AG08396 (cell line): ENCODE results near the gene DNAH14.

Experiments used
- DNase-seq: peaks from one replicate; pipeline ENCODE4 v3.0.0; 2012; ENCODE audit warnings: low spot score, mixed read lengths

Gene DNAH14

GRCh38 chr1:225406976-225407725 is 477.7 kb downstream of the DNAH14 start:
- no peak for DNase-seq

DNA sequence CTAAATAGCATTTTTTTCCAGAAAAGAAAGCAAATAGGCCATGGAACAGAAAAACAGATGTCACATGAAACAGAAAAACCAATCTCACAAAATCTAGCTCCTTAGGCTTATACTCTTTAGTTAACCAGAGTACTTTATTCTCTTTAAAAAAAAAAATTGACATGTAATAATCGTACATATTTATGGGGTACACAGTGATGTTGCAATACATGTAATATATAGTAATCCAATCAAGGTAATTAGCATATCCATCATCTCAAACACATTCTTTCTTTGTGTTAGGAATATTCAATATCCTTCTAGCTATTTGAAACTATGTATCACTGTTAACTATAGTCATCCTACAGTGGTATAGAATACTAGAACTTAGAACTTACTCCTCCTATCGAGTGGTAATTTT is 478.3 kb downstream of the DNAH14 start:
- DNase-seq: no peak

DNA sequence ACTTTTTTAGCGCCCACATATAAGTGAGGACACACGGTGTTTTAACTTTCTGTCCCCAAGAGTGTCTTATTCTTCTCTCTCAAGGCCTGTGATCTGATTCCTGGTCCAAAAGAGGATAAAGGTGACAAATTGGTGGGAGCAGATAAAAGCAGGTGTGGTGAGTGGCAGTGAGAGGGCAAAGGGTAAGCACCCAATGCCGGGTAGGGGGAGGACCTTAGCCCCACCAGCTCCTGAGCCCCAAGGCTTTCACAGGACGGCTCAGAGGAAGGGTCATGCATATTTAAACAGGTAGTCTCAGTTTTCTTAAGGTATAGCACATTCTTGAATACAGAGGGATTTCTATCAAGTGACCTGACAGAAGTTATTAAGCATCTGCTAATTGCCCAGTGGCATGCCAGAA is 478.8 kb downstream of the DNAH14 start:
- no peak for DNase-seq

DNA sequence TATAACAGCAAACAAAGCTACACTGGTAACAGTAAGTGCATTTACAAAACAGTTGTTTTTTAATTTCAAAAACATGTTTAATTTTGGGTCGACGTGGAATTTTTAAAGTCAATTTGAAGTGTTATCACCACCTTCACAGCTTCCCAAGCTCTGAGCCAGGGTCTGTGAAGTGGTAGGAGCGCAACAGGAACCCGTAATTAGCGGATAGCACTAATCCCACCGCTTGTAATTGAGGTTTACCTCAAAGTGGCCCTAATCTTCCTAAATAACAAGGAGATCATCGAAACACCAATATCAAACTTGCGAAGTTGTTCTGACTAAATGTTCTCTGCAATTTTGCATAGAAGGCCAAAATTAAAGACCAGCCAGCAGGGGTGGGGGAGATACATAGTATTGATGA is 479.6 kb downstream of the DNAH14 start:
- DNase-seq: no peak

DNA sequence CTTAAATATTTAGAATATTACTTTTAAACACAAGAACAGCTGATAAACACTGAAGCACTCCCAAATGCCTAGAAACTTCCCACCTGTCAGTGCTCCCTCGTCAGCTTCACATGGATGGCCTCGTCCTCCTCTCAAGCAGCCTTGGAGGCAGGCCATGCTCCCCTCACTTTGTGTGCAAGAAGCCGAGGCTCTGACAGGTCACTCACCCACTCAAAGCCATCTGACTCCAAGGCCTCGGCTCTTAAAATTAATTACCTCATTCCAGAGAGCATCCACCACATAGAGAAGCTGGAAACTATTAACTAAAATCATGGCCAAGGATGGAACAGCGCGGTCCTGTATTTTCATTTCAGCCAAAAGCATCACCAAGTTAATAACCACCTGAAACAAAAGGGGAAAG is 480.6 kb downstream of the DNAH14 start:
- DNase-seq: no peak

- DNase-seq: no peak
Measured at GRCh38 chr1:225412321-225412720, 482.8 kb downstream of the DNAH14 start.

DNA sequence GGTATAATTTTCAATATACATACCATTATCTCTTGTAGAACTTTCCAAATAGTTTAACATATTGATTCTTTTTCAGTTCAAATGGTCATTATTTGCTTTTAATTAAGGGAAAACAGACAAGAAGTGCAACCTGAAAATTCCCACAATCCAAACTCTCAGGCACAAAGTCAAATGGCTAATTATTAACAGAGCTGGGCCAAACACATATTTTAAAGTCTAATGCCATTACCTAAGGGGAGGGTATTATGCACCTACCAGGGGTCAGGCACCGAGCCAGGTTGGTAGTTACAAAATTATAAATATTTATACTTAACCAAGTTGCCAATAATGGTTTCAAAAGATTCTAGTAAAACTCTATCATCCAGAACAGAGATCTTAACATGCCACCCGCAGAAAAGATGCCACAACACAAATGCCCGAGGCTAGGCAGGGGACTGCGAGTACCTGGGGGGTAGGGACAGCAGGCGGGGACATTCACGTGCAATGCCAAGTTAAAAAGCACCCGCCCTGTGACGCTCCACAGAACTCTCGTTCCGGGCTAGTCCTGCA is 483.4 kb downstream of the DNAH14 start:
- no peak for DNase-seq

GRCh38 chr1:225413708-225414375 is 484.4 kb downstream of the DNAH14 start:
- DNase-seq: no peak

DNA sequence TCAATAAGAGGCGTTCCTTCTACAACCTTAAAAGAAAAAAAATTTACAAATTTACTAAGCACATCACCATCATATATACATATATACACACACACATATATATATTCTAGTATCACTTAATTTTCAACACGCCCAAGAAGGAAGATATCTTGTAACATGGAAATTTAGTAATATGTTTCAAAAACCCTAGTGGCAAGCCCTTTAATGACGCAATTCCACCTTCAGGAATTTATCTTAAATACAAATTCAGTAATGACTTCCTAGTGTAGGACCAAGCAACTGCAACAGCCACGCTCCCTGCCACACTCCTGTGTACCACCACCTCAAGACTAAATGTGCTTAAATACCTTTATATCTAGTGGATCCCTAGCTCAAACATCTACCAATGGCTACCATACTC is 485.8 kb downstream of the DNAH14 start:
- DNase-seq: no peak

GRCh38 chr1:225415967-225416745 is 486.7 kb downstream of the DNAH14 start:
- DNase-seq: no peak

- no peak for DNase-seq
Measured at GRCh38 chr1:225418059-225418458, 488.6 kb downstream of the DNAH14 start.

DNA sequence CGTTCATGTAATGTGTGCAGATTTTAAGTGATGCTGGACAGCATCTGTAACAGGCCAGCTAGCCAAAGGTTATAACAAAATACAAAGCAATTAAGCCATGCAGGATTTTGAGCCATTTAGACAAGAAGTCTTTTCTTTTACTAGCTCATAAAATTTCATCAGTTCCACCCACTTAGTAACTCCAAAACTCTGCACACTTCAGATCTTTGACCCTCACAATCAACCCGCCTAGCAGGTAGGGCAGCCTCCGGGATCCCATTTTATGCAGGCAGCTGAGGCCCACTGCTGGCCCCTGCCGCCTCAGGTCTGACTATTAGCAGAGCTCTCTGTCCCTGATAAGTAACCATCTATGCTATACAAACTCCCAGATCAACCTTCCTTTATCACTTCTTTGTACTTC is 489.1 kb downstream of the DNAH14 start:
- DNase-seq: no peak

DNA sequence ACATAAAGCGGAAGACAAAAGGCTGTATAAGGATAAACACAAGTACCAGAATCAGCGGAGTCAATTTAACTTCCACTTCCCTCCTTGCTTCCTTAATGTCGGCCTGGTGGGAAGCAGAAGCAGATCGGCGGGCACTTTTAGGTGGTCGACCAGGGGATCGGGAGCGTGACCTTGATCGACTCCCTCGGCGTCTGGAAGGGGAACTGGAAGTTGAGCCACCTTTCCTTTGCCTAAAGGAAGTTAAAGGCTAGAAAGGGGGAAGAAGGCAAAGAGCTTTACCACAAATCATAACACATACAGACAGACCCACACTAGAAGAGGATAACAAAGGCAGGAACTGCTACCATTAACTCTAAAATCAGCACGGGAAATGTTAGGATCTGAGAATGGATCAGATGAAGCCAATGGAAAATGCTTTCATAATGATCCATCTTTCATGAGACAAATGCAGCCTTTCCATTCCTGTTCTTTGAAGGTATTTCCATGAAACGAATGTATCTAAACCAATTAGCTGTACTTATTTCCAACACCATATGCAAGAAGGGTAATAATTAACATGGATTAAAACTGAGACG is 492.6 kb downstream of the DNAH14 start:
- no peak for DNase-seq

- no peak for DNase-seq
Measured at GRCh38 chr1:225422795-225423517, 493.5 kb downstream of the DNAH14 start.

DNA sequence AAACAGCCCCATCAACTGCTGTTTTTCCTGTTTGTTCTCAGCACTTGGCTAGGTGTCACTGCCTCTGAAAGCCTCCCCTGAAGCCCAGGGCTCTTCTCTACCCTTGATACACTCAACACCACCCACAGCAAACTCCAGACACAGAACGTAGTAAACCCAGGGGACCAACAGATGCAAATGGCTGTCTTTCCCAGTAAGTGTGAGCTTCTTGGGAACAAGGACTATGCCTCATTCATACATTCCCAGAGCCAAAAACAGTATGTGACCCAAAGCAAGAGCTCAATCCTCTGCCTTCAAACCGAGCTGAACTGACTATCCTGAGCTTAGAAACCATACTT is 494.0 kb downstream of the DNAH14 start:
- no peak for DNase-seq

DNA sequence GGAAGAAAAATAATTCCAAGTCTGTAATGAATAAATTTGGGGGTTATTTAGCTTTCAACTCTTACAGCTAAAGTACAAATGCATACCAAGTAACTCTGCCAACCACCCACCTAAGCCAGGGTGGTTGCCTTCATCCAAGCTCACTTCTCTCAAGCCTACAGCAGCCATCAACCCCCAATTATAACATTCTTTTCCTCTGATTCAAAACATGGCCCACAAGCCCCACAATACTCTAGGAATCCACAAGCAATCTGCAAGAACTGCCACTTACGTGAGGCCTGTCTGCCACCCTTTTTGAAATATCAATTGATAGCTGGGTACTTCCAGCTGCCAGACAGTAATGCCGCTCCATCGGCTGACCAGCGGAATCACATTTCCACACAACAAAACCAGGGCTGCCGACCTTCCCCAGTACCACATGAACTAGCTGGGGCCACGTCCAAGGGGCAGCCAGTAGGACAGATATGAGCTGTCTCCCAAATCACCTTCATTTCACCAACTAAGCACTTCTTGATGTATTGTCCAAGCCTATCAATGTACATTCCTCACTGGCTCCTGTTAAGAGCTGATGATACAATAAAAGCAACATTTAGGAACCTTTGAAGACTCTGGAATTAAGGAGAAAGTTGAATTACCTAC is 495.2 kb downstream of the DNAH14 start:
- peak; percentile 40 for DNase-seq

- peak; percentile 36 for DNase-seq
Measured at GRCh38 chr1:225425201-225425786, 495.8 kb downstream of the DNAH14 start.

GRCh38 chr1:225426395-225427234 is 497.1 kb downstream of the DNAH14 start:
- DNase-seq: no peak

DNA sequence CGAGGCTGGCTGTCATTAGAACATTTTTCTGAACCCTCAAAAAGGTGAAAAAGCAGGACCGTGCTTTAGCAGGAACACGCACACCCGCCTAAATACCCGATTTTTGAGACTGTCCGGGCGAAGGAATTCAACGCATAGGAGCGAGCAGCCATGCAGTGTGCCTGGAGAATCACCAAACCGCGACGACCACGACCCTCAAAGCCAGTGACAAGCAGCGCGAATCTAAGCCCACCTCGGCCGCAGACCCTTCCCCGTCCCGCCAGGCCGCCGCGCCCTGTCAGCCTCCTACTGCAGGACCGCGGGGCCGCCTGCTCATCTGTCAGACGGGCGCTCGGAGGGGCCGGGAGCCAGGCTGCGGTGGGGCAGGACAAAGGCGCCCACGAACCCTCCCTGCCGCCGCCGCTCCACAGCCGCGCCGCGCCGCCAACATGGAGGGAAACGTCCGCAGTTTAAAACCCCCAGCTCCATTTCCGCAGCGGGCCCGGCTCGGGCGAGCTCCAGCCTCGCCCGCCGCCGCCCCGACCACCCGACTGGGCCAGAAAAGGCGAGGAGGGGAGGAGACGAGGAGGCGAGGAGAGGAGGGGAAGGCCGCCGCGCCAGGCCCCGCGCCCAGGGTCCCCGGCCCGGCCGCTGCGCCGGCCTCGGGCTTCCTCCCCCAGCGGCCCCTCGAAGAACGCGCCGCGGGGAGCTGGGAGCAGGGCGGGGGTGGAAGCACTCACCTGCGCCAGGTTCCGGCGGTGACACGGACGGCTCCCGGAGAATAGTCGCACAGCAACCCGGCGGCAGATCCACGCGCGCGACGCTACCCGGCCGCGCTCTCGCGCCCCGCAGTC is 498.0 kb downstream of the DNAH14 start, which contains the start of gene LBR:
TSS of gene LBR (minus strand) at position 804 of the 833 bp plus-strand sequence. CDS start 3,963 bp downstream, outside the sequence.
- DNase-seq: peak; percentile 57
